Measurements from ENCODE around the gene GRID1. TPM values are rescaled to one million over a fixed set of nuclear protein-coding genes. Genes with fewer than 3 reads are reported as not detected.

GRID1 gene
- total RNA-seq, 2 donors from 2014 or later = 0.37 to 0.67 TPM

GRCh38 chr10:85611746-85612377, 754.7 kb downstream of the GRID1 start:
- Histone ChIP-seq H3K27ac (no peak overlapping the region), H3K4me1 (no peaks in the 10 kb centered on the region), H3K4me3 (no peak overlapping the region), H3K36me3 (no peaks in the 10 kb centered on the region), H3K27me3 (no peaks in the 10 kb centered on the region), H3K9me3 (no peaks in the 10 kb centered on the region)
- peak; percentile 32 for DNase-seq (ENCODE audit: low spot score)
- no peak for TF ChIP-seq CTCF (IDR thresholded peaks at IDR 0.05)

- no peak for TF ChIP-seq CTCF (IDR thresholded peaks at IDR 0.05)
- Histone ChIP-seq H3K4me3 (no peak overlapping the region), H3K36me3 (no peaks in the 10 kb centered on the region), H3K9me3 (no peaks in the 10 kb centered on the region), H3K27me3 (no peaks in the 10 kb centered on the region), H3K27ac (no peak overlapping the region), H3K4me1 (no peaks in the 10 kb centered on the region)
- DNase-seq (ENCODE audit: low spot score) = peak; percentile 26
Observed at GRCh38 chr10:85611093-85611740, 755.4 kb downstream of the GRID1 start.

DNA sequence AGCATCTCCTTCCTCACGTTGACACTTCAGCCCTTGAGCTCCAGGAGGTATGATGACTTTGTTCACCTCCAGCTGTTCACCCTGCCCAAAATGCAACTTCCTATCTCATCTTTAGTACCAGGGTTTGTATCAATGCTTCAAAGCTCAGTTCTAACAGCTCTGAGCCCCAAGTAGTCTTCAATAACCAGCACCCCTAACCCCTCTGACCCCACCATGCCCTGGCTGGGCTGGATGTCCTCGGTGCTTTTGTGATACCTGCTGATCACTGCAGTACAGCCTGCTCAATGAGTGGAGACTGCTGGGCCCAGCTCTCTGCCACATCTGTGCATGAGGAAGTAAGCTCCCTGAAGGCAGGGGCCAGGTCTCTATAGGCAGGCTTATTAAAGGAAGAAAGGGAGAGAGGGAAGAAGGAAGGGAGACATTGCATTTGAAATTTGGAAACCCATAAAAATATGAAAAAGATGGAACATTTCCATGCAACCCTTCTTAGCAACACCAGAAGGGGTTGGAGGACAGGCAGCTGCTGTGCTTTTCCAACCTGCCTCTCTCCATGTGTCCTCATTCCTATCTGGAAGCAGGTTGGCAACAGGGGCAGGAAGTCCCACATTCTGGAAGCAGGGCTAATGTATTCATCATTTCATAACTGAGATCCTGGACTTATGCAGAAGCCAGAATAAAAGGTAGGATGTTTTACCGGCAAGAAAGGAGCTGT, 756.1 kb downstream of the GRID1 start:
- no peak overlapping the region for H3K4me3 ChIP-seq
- no peak for TF ChIP-seq CTCF (IDR thresholded peaks at IDR 0.05)
- no peak overlapping the region for H3K27ac ChIP-seq
- peak; percentile 38 for DNase-seq (ENCODE audit: low spot score)
- H3K27me3 ChIP-seq = no peaks in the 10 kb centered on the region
- H3K4me1 ChIP-seq = no peaks in the 10 kb centered on the region
- no peaks in the 10 kb centered on the region for H3K9me3 ChIP-seq
- no peaks in the 10 kb centered on the region for H3K36me3 ChIP-seq

GRCh38 chr10:85609509-85609908, 757.1 kb downstream of the GRID1 start:
- no peak overlapping the region for H3K4me3 ChIP-seq
- no peaks in the 10 kb centered on the region for H3K27me3 ChIP-seq
- TF ChIP-seq CTCF (IDR thresholded peaks at IDR 0.05) = no peak
- no peaks in the 10 kb centered on the region for H3K4me1 ChIP-seq
- H3K27ac ChIP-seq = no peak overlapping the region
- no peaks in the 10 kb centered on the region for H3K9me3 ChIP-seq
- no peaks in the 10 kb centered on the region for H3K36me3 ChIP-seq
- no peak for DNase-seq (ENCODE audit: low spot score)

- Histone ChIP-seq H3K4me1 (no peaks in the 10 kb centered on the region), H3K27ac (no peak overlapping the region), H3K4me3 (no peak overlapping the region), H3K36me3 (no peaks in the 10 kb centered on the region), H3K27me3 (no peaks in the 10 kb centered on the region), H3K9me3 (no peaks in the 10 kb centered on the region)
- peak; percentile 18 for DNase-seq (ENCODE audit: low spot score)
- no peak for TF ChIP-seq CTCF (IDR thresholded peaks at IDR 0.05)
Observed at GRCh38 chr10:85608706-85609105, 757.9 kb downstream of the GRID1 start.
